Chondrocyte (in vitro differentiated cells): ENCODE results near the gene SMG7. TPM values are rescaled to one million over a fixed set of nuclear protein-coding genes. Genes with fewer than 3 reads are reported as not detected.

Experiments
- DNase-seq: peaks from one replicate; pipeline ENCODE4 v3.0.0; 2021; ENCODE audit warnings: mixed read lengths, low spot score
- H3K27ac Mint-ChIP-seq: one replicate; pipeline ENCODE4 v1.8.0; 2021; ENCODE audit warnings: mild to moderate bottlenecking, moderate library complexity, mixed read lengths; ENCODE audit not compliant: unreplicated experiment
- H3K27me3 Mint-ChIP-seq: 2 replicates; pipeline ENCODE4 v1.8.0; 2021; ENCODE audit warnings: low read depth, mixed read lengths
- H3K36me3 Mint-ChIP-seq: 2 replicates; pipeline ENCODE4 v1.8.0; 2021; ENCODE audit warnings: low read depth, mixed read lengths
- H3K4me1 Mint-ChIP-seq: 2 replicates; pipeline ENCODE4 v1.8.0; 2021; ENCODE audit warnings: low read depth, mild to moderate bottlenecking, mixed read lengths
- H3K4me3 Mint-ChIP-seq: one replicate; pipeline ENCODE4 v1.8.0; 2021; ENCODE audit warnings: mild to moderate bottlenecking, moderate library complexity, mixed read lengths; ENCODE audit not compliant: unreplicated experiment
- H3K9me3 Mint-ChIP-seq: 2 replicates; pipeline ENCODE4 v1.8.0; 2021; ENCODE audit warnings: low read depth, mixed read lengths
- CTCF ChIP-seq: fragments of 200-600 bp; sonication (generic); IDR thresholded peaks from 2 replicates; pipeline ENCODE4 v1.5.0; 2021; ENCODE audit warnings: antibody characterized with exemption, mild to moderate bottlenecking, moderate library complexity
- total RNA-seq: library from RNA; stranded (reverse); gene quantifications from 3 replicates; pipeline ENCODE4 v1.2.1, GENCODE V29; 2021

The SMG7 gene
- total RNA-seq, 1 donor from 2014 or later = 49.4 TPM

- no peaks in the 10 kb centered on the region for H3K4me1 Mint-ChIP-seq
- H3K27me3 Mint-ChIP-seq = no peaks in the 10 kb centered on the region
- no peak overlapping the region for H3K4me3 Mint-ChIP-seq
- peaks cover 30% of the 10 kb centered on the region for H3K36me3 Mint-ChIP-seq
- no peak overlapping the region for H3K27ac Mint-ChIP-seq
- no peaks in the 10 kb centered on the region for H3K9me3 Mint-ChIP-seq
- no peak for DNase-seq
- TF ChIP-seq CTCF = no peak
Observed at GRCh38 chr1:183553764-183554163, 81.5 kb downstream of the SMG7 start.

GRCh38 chr1:183554577-183554976 is 82.3 kb downstream of the SMG7 start:
- no peak overlapping the region for H3K4me3 Mint-ChIP-seq
- no peaks in the 10 kb centered on the region for H3K4me1 Mint-ChIP-seq
- no peaks in the 10 kb centered on the region for H3K27me3 Mint-ChIP-seq
- peaks cover 30% of the 10 kb centered on the region for H3K36me3 Mint-ChIP-seq
- H3K27ac Mint-ChIP-seq = no peak overlapping the region
- no peaks in the 10 kb centered on the region for H3K9me3 Mint-ChIP-seq
- no peak for TF ChIP-seq CTCF
- no peak for DNase-seq

- DNase-seq = no peak
- H3K9me3 Mint-ChIP-seq = no peaks in the 10 kb centered on the region
Observed at GRCh38 chr1:183559061-183559460, 86.8 kb downstream of the SMG7 start.

GRCh38 chr1:183562701-183563100 is 90.4 kb downstream of the SMG7 start:
- DNase-seq = no peak
- TF ChIP-seq CTCF = no peak
- peaks cover 7% of the 10 kb centered on the region for H3K4me1 Mint-ChIP-seq
- H3K4me3 Mint-ChIP-seq = no peak overlapping the region
- H3K9me3 Mint-ChIP-seq = no peaks in the 10 kb centered on the region
- H3K36me3 Mint-ChIP-seq = peaks cover 3% of the 10 kb centered on the region
- H3K27ac Mint-ChIP-seq = no peak overlapping the region
- H3K27me3 Mint-ChIP-seq = no peaks in the 10 kb centered on the region

More at GRCh38 chr1:183559061-183559460, 86.8 kb downstream of the SMG7 start:
- H3K27ac Mint-ChIP-seq = no peak overlapping the region
- TF ChIP-seq CTCF = no peak
- no peaks in the 10 kb centered on the region for H3K4me1 Mint-ChIP-seq
- no peaks in the 10 kb centered on the region for H3K27me3 Mint-ChIP-seq
- H3K4me3 Mint-ChIP-seq = no peak overlapping the region
- H3K36me3 Mint-ChIP-seq = peaks cover 14% of the 10 kb centered on the region

GRCh38 chr1:183565261-183565660 is 93.0 kb downstream of the SMG7 start:
- Mint-ChIP-seq H3K4me3 (no peak overlapping the region), H3K4me1 (peaks cover 27% of the 10 kb centered on the region)
- TF ChIP-seq CTCF = no peak

More at GRCh38 chr1:183565261-183565660, 93.0 kb downstream of the SMG7 start:
- Mint-ChIP-seq H3K9me3 (no peaks in the 10 kb centered on the region), H3K27me3 (no peaks in the 10 kb centered on the region), H3K36me3 (peaks cover 2% of the 10 kb centered on the region), H3K27ac (no peak overlapping the region)
- no peak for DNase-seq
